HFFc6 (cell line): ENCODE results near the gene KISS1R. TPM values are rescaled to one million over a fixed set of nuclear protein-coding genes. Genes with fewer than 3 reads are reported as not detected.

ENCODE experiments used
- DNase-seq: peaks from one replicate; pipeline ENCODE4 v3.0.0-alpha.2; 2018
- H3K27ac Mint-ChIP-seq: 2 replicates; pipeline ENCODE4 v1.8.0; 2020; ENCODE audit warnings: mild to moderate bottlenecking, mixed read lengths
- H3K27me3 Mint-ChIP-seq: 2 replicates; pipeline ENCODE4 v1.8.0; 2021; ENCODE audit warnings: mild to moderate bottlenecking, moderate library complexity, mixed read lengths; ENCODE audit not compliant: insufficient read depth
- H3K36me3 Mint-ChIP-seq: 2 replicates; pipeline ENCODE4 v1.8.0; 2021; ENCODE audit warnings: low read depth, mixed read lengths
- H3K4me1 Mint-ChIP-seq: 2 replicates; pipeline ENCODE4 v1.8.0; 2020; ENCODE audit warnings: low read depth, mixed read lengths
- H3K4me3 Mint-ChIP-seq: 2 replicates; pipeline ENCODE4 v1.8.0; 2020; ENCODE audit warnings: mild to moderate bottlenecking, moderate library complexity, mixed read lengths
- H3K9me3 Mint-ChIP-seq: 2 replicates; pipeline ENCODE4 v1.8.0; 2020; ENCODE audit warnings: mild to moderate bottlenecking, mixed read lengths
- CTCF ChIP-seq: fragments of 200-600 bp; sonication (generic); IDR thresholded peaks from 2 replicates; pipeline ENCODE4 v1.5.0; 2021; ENCODE audit warnings: antibody characterized with exemption, mild to moderate bottlenecking
- total RNA-seq, 6 experiments: library from RNA; stranded (reverse); fragmentation: NEBNext Ultra II Directional; extraction: Animal tissue kit (Norgen Biotek cat#: 25700); gene quantifications; 2 replicates in 1 of 6; 3 replicates in 5 of 6; pipeline ENCODE4 v1.2.3, GENCODE V29; 2021

The KISS1R gene
- total RNA-seq, 6 experiments from 2014 or later = not detected

GRCh38 chr19:927351-927779 is 10.2 kb downstream of the KISS1R start:
- no peaks in the 10 kb centered on the region for H3K9me3 Mint-ChIP-seq
- peaks cover 5% of the 10 kb centered on the region; the same call in 1 of the 2 replicates for H3K4me1 Mint-ChIP-seq
- peaks cover 2% of the 10 kb centered on the region; the same call in 1 of the 2 replicates for H3K27me3 Mint-ChIP-seq
- H3K4me3 Mint-ChIP-seq = peak overlapping the region; percentile 87
- peaks cover 7% of the 10 kb centered on the region; the same call in 1 of the 2 replicates for H3K36me3 Mint-ChIP-seq
- 0 out of 2 replicates have a peak overlapping the region, but pooled peaks have one; percentile 49 for H3K27ac Mint-ChIP-seq
- no peak for DNase-seq
- TF ChIP-seq CTCF = no peak

GRCh38 chr19:927780-928401 is 10.8 kb downstream of the KISS1R start:
- H3K36me3 Mint-ChIP-seq = peaks cover 7% of the 10 kb centered on the region; the same call in 1 of the 2 replicates
- peak overlapping the region; percentile 87 for H3K4me3 Mint-ChIP-seq
- DNase-seq = no peak
- H3K4me1 Mint-ChIP-seq = peaks cover 9% of the 10 kb centered on the region
- no peaks in the 10 kb centered on the region for H3K9me3 Mint-ChIP-seq
- peaks cover 2% of the 10 kb centered on the region; the same call in 1 of the 2 replicates for H3K27me3 Mint-ChIP-seq
- no peak for TF ChIP-seq CTCF
- peak overlapping the region; percentile 49 for H3K27ac Mint-ChIP-seq

GRCh38 chr19:928471-929202 is 11.5 kb downstream of the KISS1R start:
- Mint-ChIP-seq H3K9me3 (no peaks in the 10 kb centered on the region), H3K36me3 (peaks cover 7% of the 10 kb centered on the region; the same call in 1 of the 2 replicates), H3K27me3 (peaks cover 2% of the 10 kb centered on the region; the same call in 1 of the 2 replicates), H3K4me1 (peaks cover 13% of the 10 kb centered on the region), H3K4me3 (no peak overlapping the region; the same call in 1 of the 2 replicates), H3K27ac (no peak overlapping the region; the same call in 1 of the 2 replicates)
- DNase-seq = no peak
- no peak for TF ChIP-seq CTCF

- no peak for TF ChIP-seq CTCF
- Mint-ChIP-seq H3K4me3 (no peak overlapping the region), H3K36me3 (peaks cover 7% of the 10 kb centered on the region; the same call in 1 of the 2 replicates), H3K27me3 (peaks cover 2% of the 10 kb centered on the region; the same call in 1 of the 2 replicates), H3K4me1 (peaks cover 18% of the 10 kb centered on the region), H3K27ac (no peak overlapping the region), H3K9me3 (no peaks in the 10 kb centered on the region)
- DNase-seq = no peak
Observed at GRCh38 chr19:929203-929890, 12.2 kb downstream of the KISS1R start.

- Mint-ChIP-seq H3K27me3 (peaks cover 2% of the 10 kb centered on the region; the same call in 1 of the 2 replicates), H3K4me1 (peaks cover 18% of the 10 kb centered on the region), H3K36me3 (peaks cover 7% of the 10 kb centered on the region; the same call in 1 of the 2 replicates), H3K4me3 (no peak overlapping the region), H3K9me3 (no peaks in the 10 kb centered on the region), H3K27ac (no peak overlapping the region)
- DNase-seq = no peak
- TF ChIP-seq CTCF = no peak
Observed at GRCh38 chr19:929891-930258, 12.7 kb downstream of the KISS1R start.
